ENCODE measurements around the gene MOB3A. TPM values are rescaled to one million over a fixed set of nuclear protein-coding genes. Genes with fewer than 3 reads are reported as not detected.

Gene MOB3A
- total and polyA plus RNA-seq, 2 experiments from 2014 or later, result 2.9 to 5.9 TPM

DNA sequence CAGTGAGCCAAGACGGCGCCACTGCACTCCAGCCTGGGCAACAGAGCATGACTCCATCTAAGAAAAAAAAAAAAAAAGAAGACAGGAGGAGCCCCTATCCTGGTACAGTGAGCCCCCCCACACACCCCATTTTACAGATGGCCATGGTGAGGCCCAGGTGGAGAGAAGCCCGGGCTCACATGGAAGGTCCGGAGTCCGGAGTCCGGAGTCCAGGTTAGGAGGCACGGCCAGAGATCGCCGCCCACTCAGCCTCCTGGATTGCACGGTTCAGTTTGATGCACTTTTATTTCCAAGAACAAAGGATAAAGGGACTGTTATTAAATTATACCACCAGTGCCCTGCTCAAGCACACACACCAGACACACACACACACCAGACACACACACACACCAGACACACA, 69.4 kb downstream of the MOB3A start:
- H3K36me3 Mint-ChIP-seq (ENCODE audit: low read depth), result peaks cover 12% of the 10 kb centered on the region; the same call in 2 of the 3 replicates
- Histone ChIP-seq H3K27me3 (ENCODE audit: insufficient read depth) (no peaks in the 10 kb centered on the region), H3K27ac (ENCODE audit: low read depth) (no peak overlapping the region), H4K20me1 (replicated peaks; ENCODE audit: insufficient read depth) (no peaks in the 10 kb centered on the region), H2AFZ (no peak overlapping the region), H3K9me2 (ENCODE audit: insufficient read depth) (no peaks in the 10 kb centered on the region), H3K79me2 (replicated peaks; ENCODE audit: insufficient read depth) (no peaks in the 10 kb centered on the region), H3K36me3 (ENCODE audit: insufficient read depth) (no peaks in the 10 kb centered on the region), H3K4me1 (ENCODE audit: insufficient read depth) (no peaks in the 10 kb centered on the region), H3K4me3 (no peak overlapping the region), H3F3A (replicated peaks; ENCODE audit: low read depth) (peaks cover 10% of the 10 kb centered on the region; the same call in 1 of the 2 replicates), H3K4me2 (no peak overlapping the region)
- peaks cover 17% of the 10 kb centered on the region for H3K9me3 Mint-ChIP-seq
- no peak for ATAC-seq
- H3K4me1 Mint-ChIP-seq, result peaks cover 3% of the 10 kb centered on the region; the same call in 1 of the 3 replicates
- H3K4me3 Mint-ChIP-seq, result no peak overlapping the region
- no peak overlapping the region for H3K27ac Mint-ChIP-seq
- no peak for DNase-seq (ENCODE audit: low spot score)
- peaks cover 11% of the 10 kb centered on the region for H3K27me3 Mint-ChIP-seq (ENCODE audit: insufficient read depth, low read depth, poor library complexity)
- TF ChIP-seq JUNB (IDR thresholded peaks at IDR 0.05; ENCODE audit: unreplicated experiment) (no peak), CREB1 (CRISPR knock-in tag; IDR thresholded peaks at IDR 0.05; ENCODE audit: low read depth) (no peak), POLR2AphosphoS5 (IDR thresholded peaks at IDR 0.05; ENCODE audit: low read depth) (no peak), EZH2phosphoT487 (IDR thresholded peaks at IDR 0.05; ENCODE audit: unreplicated experiment) (no peak), ZNF331 (CRISPR knock-in tag; IDR thresholded peaks at IDR 0.05; ENCODE audit: low read depth) (no peak), STAT1 (IDR thresholded peaks at IDR 0.05; ENCODE audit: unreplicated experiment) (no peak), CTCF (conservative IDR thresholded peaks at IDR 0.05; ENCODE audit: low read depth in 2 of 2) (no peak), NANOG (IDR thresholded peaks at IDR 0.05; ENCODE audit: borderline replicate concordance) (no peak), EZH2 (IDR thresholded peaks at IDR 0.05; ENCODE audit: low read depth, unreplicated experiment) (no peak), REST (IDR thresholded peaks at IDR 0.05; ENCODE audit: unreplicated experiment) (no peak), ZNF114 (CRISPR knock-in tag; IDR thresholded peaks at IDR 0.05) (no peak)
- TF ChIP-seq, protein P1, sequence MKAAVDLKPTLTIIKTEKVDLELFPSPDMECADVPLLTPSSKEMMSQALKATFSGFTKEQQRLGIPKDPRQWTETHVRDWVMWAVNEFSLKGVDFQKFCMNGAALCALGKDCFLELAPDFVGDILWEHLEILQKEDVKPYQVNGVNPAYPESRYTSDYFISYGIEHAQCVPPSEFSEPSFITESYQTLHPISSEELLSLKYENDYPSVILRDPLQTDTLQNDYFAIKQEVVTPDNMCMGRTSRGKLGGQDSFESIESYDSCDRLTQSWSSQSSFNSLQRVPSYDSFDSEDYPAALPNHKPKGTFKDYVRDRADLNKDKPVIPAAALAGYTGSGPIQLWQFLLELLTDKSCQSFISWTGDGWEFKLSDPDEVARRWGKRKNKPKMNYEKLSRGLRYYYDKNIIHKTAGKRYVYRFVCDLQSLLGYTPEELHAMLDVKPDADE (IDR thresholded peaks at IDR 0.05), result no peak
- TF ChIP-seq, protein P2, sequence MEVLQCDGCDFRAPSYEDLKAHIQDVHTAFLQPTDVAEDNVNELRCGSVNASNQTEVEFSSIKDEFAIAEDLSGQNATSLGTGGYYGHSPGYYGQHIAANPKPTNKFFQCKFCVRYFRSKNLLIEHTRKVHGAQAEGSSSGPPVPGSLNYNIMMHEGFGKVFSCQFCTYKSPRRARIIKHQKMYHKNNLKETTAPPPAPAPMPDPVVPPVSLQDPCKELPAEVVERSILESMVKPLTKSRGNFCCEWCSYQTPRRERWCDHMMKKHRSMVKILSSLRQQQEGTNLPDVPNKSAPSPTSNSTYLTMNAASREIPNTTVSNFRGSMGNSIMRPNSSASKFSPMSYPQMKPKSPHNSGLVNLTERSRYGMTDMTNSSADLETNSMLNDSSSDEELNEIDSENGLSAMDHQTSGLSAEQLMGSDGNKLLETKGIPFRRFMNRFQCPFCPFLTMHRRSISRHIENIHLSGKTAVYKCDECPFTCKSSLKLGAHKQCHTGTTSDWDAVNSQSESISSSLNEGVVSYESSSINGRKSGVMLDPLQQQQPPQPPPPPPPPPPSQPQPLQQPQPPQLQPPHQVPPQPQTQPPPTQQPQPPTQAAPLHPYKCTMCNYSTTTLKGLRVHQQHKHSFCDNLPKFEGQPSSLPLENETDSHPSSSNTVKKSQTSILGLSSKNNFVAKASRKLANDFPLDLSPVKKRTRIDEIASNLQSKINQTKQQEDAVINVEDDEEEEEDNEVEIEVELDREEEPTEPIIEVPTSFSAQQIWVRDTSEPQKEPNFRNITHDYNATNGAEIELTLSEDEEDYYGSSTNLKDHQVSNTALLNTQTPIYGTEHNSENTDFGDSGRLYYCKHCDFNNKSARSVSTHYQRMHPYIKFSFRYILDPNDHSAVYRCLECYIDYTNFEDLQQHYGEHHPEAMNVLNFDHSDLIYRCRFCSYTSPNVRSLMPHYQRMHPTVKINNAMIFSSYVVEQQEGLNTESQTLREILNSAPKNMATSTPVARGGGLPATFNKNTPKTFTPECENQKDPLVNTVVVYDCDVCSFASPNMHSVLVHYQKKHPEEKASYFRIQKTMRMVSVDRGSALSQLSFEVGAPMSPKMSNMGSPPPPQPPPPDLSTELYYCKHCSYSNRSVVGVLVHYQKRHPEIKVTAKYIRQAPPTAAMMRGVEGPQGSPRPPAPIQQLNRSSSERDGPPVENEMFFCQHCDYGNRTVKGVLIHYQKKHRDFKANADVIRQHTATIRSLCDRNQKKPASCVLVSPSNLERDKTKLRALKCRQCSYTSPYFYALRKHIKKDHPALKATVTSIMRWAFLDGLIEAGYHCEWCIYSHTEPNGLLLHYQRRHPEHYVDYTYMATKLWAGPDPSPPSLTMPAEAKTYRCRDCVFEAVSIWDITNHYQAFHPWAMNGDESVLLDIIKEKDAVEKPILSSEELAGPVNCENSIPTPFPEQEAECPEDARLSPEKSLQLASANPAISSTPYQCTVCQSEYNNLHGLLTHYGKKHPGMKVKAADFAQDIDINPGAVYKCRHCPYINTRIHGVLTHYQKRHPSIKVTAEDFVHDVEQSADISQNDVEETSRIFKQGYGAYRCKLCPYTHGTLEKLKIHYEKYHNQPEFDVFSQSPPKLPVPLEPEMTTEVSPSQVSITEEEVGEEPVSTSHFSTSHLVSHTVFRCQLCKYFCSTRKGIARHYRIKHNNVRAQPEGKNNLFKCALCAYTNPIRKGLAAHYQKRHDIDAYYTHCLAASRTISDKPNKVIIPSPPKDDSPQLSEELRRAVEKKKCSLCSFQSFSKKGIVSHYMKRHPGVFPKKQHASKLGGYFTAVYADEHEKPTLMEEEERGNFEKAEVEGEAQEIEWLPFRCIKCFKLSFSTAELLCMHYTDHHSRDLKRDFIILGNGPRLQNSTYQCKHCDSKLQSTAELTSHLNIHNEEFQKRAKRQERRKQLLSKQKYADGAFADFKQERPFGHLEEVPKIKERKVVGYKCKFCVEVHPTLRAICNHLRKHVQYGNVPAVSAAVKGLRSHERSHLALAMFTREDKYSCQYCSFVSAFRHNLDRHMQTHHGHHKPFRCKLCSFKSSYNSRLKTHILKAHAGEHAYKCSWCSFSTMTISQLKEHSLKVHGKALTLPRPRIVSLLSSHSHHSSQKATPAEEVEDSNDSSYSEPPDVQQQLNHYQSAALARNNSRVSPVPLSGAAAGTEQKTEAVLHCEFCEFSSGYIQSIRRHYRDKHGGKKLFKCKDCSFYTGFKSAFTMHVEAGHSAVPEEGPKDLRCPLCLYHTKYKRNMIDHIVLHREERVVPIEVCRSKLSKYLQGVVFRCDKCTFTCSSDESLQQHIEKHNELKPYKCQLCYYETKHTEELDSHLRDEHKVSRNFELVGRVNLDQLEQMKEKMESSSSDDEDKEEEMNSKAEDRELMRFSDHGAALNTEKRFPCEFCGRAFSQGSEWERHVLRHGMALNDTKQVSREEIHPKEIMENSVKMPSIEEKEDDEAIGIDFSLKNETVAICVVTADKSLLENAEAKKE (CRISPR knock-in tag; IDR thresholded peaks at IDR 0.05), result no peak
